ENCODE results near the gene ZCCHC7.

GRCh38 chr9:37144762-37145161 lies 24.4 kb downstream of the ZCCHC7 start:
- no peak for TF ChIP-seq EZH2 (IDR thresholded peaks at IDR 0.05; ENCODE audit: borderline replicate concordance, low read length)
- no peak for TF ChIP-seq CTCF (conservative IDR thresholded peaks at IDR 0.05 in 1 of 2, IDR thresholded peaks at IDR 0.05 in 1 of 2; ENCODE audit: extremely low read depth in 1 of 2, insufficient read depth in 1 of 2, low read depth in 1 of 2, low read length in 2 of 2)

Data from mammary epithelial cell (primary cell).